ENCODE measurements around the gene NOSIP.

Gene NOSIP

DNA sequence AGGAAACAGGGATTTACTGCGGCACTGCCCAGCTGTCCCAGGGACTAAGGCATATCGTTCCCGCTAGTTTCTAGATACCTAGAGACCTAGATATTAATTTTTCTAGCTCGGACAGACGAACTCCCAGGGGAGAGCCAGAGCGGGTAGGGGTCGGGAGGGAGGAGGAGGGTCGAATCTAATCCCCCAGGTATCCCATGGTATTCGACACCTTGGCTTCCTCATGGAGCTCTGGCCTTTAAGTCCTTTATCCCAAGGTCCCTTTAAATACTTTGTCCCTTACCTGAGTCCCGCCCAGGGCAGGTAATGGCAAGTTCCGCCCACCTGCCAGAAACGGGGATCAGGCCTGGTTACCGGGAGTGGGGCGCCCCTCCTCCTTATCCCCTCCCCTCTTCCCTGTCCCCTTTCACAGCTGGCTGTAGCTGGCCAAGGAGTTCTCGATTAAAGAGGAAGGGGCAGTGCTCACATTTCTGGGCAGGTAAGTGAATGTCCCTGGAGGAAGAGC, 702 bp upstream of the NOSIP start, which contains the start of gene PRRG2:
Gene PRRG2 (plus strand): TSS at position 310 of the 502 bp plus-strand sequence. CDS start 1,904 bp downstream, outside the sequence.
- no peak for DNase-seq
- intact Hi-C loops (cut with DNase I) = no loop called here

DNA sequence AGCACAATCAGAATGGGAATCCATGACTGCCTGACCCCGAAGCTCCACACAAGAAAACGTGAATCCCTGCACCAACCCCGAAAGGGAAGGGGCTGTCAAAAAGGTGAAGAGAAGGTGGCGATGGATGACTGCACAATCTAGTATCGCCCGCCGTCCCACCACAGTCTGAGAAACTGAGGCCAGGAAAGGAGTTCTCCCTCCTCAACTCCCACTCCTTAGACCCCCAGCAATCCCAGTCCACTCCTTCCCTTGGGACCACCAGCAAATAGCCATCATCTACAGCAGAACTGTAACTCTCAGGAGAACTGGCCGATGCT, 451 bp downstream of the NOSIP start:
- DNase-seq = no peak

DNA sequence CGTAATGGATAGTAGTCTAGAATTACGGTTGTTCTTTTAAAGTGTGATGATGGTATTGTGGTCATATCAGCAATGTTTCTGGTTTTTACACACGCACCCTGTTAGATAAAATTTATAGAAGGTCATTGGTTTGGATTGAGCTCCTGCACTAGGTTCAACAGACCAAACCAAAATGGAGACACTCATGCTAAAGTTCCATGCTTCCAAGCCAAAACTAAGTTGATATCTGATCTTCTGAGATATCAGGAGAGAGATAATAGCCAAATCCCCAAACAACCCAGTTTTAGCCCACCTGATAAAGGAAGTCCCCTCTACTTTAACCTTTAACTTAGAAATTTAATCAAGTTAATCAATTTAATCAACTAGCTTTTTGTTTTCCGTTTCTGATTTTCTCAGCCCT, 1.2 kb downstream of the NOSIP start:
- intact Hi-C loops (cut with DNase I) = no loop called here
- DNase-seq = no peak

More for the DNA sequence above, 451 bp downstream of the NOSIP start:
- intact Hi-C loops (cut with DNase I) = no loop called here

DNA sequence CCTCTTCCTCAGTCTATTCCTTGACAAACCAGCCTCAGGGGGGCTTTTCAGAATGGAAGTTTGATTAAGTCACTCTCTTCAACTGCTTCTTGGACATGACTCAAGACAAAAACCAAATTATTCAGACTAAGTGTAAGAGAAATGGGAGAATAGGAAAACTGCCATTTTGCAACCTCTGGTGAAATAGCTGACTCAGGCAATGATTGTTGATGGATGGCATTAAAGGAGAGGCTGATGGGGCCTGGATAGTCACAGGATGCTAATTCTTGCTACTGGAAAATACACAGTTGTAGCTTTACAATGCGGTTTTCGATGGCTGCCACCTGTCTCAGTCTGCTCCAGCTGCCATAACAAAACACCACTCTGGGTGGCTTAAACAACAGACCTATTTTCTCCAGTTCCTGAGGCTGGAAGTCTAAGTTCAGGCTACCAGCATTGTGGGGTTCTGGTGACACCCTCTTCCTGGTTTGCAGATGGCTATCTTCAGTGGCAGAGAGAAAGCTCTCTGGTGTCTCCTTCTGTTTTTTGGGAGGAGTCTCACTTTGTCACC, 6.1 kb downstream of the NOSIP start:
- intact Hi-C loops (cut with DNase I) = no loop called here
- DNase-seq = no peak

DNA sequence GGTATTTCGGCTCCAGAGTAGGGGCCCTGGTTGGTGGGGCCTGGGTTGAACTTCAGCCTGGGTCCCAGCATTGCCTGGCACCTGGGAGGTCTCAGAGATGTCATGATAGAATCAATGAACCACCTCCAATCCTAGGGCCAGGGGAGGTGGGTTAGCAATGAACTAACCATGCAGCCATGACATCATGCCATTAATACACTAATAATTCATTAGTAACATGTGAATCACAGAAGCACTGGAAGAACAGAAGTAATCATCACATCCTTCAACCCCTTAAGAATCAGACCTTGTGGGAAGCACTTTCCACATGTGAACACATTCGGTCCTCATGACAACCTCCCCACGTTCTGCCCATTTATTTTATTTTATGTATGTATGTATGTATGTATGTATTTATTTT, 6.9 kb downstream of the NOSIP start:
- intact Hi-C loops (cut with DNase I) = no loop called here
- no peak for DNase-seq

DNA sequence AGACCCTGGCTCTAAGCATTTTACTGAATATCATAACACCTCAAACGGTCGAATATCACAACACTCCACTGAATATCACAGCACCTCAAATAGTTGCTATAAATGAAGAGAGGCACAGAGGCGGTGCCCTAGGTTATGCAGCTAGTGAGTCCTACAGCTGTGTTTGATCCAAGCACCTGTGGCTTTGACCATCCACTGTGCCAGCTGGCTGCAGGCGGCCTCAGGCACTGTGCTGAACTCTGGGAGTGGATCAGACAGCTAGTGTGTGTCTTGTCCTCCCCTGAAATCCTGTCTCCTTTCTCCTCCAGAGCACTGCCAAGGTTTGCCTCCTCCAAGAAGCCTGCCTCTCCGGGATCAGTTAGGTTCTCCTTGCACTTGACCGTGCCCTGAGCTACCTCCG, 7.3 kb downstream of the NOSIP start:
- intact Hi-C loops (cut with DNase I) = no loop called here
- no peak for DNase-seq

DNA sequence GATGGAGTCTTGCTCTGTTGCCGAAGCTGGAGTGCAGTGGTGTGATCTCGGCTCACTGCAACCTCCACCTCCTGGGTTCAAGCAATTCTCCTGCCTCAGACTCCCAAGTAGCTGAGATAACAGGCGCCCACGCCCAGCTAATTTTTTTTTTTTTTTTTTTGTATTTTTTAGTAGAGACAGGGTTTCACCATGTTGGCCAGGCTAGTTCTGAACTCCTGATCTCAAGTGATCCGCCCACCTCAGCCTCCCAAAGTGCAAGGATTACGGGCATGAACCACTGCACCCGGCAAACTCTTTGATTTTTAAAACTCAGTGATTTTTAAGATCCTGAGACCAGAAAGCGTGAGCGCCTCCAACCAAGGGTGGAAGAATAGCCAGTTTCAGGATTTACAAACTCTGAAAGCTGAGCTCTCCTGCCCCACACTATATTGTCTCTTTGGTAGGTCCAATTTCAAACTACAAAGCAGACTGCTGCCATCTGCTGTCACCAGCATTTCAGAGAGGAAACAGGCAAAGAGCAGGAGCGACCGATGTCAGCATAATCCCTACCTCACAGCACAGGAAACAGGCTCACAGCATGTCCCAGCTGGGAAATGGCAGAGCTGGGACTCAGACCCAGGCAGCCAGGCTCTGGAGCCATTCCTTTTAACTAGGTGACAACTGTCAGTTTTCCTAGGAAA, 9.2 kb downstream of the NOSIP start:
- intact Hi-C loops (cut with DNase I) = no loop called here
- peak in 1 of 42 donors; percentile 33 for DNase-seq

DNA sequence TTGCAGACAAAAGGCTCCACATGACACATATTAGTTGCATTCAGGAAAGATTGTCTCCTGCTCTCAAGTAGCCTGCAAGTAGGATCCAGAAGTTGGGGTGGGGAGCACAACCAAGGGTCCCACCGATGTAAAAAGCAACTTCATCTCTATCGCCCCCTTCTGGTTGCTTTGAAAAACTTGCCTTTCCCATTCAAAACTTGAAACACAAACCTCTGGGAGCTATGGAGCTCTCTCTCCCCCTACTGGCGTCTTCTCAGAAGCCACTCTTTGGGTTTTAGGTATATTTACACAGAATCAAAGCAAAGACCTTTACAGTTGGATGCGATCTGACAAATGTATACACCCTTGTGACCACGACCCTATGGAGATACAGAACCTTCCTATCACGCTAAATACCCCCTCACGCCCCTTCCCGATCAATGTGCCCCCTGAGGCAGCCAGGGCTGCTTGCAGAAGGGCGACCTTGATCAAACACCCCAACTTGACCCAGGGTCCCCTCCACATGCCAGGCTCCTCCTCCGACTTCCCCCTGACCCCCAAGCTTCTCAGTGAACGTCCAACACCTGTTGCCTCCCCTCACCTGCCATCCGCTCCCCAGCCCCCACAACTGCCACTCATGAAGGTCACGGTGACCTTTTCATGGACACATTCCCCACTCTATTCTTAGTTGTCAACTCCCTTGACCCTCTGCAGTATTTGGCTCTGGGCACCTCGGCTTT, 10.1 kb downstream of the NOSIP start:
- intact Hi-C loops (cut with DNase I) = no loop called here
- DNase-seq = peak in 25 of 42 donors; percentile 22 to 77 (median 61)

DNA sequence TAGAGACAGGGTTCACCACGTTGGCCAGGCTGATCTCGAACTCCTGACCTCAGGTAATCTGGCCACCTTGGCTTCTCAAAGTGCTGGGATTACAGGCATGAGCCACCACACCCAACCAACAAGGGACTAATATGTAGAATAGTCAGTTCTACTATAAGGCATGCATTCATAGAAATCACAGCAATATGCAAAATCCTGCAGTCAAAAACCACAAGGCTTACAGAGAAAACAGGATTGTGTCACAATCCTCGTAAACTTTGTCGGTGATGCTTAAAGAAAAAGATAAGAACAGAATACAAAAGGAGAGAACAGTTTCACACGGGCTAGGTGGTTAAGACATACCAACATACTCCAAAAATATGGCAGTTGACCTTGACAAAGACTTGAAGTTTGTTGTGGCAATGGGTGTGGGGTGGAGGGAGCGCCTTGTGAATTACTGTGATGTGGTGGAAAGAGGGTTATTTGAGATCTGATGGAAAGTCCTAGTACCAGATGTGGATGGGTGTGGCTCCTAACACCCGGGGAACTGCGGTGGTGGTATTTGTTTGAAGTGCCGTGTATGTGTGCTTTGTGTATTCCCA, 12.4 kb downstream of the NOSIP start:
- intact Hi-C loops (cut with DNase I) = no loop called here

DNA sequence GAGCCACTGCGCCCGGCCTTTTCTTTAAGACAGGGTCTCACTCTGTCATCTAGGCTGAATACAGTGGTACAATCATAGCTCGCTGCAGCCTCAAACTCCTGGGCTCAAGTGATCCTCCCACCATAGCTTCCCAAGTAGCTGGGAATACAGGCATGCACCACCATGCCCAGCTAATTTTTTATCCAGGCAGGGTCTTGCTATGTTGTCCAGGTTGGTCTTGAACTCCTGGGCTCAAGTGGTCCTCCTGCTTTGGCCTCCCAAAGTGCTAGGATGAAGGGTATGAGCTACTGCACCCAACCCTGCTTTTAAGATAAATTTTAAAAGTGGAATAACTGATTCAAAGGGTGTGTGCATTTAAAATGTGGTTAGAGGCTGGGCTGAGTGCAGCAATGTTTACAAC, 14.1 kb downstream of the NOSIP start:
- no peak for DNase-seq
- intact Hi-C loops (cut with DNase I) = no loop called here

More for the DNA sequence above, 12.4 kb downstream of the NOSIP start:
- no peak for DNase-seq

DNA sequence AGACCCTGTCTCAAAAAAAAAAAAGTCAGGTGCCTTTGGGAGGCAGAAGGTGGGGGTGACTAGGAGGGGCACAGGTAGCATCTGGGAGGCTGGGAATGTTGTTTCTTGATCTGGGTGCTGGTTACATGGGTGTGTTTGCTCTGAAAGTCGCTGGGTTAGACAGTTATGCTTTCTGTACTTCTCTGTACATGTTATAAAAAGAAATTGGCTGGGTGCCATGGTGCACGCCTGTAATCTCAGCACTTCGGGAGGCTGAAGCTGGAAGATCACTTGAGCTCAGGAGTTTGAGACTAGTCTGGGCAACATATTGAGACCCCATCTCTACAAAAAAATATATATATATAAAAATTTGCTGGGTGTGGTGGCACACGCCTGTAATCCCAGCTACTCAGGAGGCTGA, 15.1 kb downstream of the NOSIP start:
- intact Hi-C loops (cut with DNase I) = no loop called here

DNA sequence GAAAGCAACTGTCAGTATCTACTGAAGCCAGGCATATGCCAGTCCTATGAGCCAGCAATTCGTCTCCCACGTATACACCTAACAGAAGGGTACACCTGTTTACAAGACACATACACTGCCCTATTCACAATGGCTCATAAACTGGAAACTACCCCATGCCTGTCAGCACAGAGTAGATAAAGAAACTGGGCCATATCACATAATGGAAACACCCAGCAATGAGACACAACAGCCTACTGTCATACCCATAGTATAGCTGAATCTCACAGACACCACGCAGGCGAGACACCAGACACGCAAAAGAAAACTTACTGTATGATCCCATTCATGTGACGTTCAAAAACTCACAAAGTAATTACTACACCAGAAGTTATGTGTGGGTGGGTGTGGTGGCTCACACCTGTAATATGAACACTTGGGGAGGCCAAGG, 15.7 kb downstream of the NOSIP start:
- DNase-seq = no peak
- intact Hi-C loops (cut with DNase I) = no loop called here

More for the DNA sequence above, 15.1 kb downstream of the NOSIP start:
- peak in 1 of 42 donors; percentile 26 for DNase-seq

DNA sequence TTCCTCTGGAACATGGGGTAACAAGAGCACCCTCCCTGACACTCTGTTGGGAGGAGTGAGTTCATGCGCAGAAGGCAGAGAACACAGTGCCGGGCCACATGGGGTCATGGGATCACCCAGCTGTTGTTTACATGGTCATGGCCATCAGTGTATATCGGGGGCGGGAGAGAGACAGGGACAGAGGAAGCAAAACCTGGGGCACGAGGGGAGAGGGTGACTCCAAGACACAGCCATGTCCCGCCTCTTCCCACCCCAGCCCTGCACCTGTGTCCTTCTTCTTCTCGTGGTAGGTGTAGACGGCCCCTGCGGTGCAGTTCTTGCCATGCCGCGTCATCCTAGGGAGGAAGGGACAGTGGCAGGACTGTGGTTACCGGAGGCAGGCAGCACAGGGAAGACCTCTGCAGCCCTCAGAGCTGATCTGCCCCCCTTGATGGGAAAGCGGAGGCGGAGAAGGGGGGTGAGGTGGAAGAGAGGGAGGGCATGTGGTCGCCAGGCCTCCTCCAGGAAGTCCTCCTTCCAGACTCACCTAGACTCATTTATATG, 19.9 kb downstream of the NOSIP start:
- intact Hi-C loops (cut with DNase I) = no loop called here
- peak in 41 of 42 donors; percentile 22 to 83 (median 59) for DNase-seq

DNA sequence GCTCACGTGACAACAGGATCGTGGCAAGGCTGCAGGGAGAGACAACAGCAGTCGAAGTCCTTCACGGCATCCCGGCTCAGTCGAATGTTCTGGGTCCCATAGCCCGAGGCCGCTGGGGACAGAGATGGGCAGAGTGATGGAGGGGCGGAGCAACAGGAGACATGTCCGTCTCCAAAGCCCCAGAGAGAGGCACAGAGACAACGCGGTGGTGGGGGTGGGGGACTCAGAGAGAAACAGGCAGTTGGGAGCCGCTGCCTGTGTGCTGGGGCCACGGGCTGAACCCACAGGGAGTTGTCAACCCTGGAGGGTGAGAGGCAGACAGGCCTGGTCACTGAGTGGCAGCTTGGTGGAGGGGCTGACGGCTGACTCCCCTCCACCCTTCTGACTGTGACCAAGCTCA, 20.4 kb downstream of the NOSIP start:
- intact Hi-C loops (cut with DNase I) = no loop called here
- DNase-seq = no peak

DNA sequence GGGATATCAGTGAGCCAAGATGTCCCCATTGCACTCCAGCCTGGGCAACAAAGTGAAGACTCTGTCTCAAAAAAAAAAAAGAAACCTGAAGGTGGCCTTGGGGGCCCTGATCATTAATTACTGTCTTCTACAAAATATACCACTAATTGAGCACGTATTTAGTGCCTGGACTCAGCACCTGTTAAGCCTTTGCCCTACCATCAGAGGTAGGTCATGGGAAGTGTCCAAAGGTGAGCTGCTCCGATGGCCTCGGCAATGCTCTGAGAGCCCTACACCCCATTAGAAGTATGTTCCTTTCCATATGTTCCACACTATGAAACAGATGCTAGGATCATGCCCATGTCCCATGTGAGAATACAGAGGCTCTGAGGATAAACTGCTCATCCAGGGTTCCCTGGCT, 20.9 kb downstream of the NOSIP start:
- DNase-seq = no peak
- intact Hi-C loops (cut with DNase I) = no loop called here

DNA sequence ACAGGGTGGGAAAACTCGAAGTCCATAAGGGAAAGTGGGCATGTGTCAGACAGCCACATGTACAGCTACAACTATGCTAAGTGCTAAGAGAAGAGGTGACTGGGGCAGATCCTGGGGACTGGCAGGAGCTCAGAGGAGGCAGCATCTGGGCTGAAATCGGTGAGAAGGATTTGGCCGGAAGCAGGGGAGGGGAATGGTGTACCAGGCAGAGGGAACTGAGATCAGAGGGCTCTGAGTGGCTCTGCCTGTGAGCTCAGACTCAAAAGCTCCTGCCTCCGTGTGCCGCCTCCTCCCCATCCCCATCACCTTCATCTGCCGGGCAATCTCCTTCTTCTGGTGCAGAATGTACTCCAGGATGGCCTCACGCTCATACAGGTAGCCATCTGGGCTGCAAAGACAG, 21.8 kb downstream of the NOSIP start:
- intact Hi-C loops (cut with DNase I) = no loop called here
- DNase-seq = no peak

DNA sequence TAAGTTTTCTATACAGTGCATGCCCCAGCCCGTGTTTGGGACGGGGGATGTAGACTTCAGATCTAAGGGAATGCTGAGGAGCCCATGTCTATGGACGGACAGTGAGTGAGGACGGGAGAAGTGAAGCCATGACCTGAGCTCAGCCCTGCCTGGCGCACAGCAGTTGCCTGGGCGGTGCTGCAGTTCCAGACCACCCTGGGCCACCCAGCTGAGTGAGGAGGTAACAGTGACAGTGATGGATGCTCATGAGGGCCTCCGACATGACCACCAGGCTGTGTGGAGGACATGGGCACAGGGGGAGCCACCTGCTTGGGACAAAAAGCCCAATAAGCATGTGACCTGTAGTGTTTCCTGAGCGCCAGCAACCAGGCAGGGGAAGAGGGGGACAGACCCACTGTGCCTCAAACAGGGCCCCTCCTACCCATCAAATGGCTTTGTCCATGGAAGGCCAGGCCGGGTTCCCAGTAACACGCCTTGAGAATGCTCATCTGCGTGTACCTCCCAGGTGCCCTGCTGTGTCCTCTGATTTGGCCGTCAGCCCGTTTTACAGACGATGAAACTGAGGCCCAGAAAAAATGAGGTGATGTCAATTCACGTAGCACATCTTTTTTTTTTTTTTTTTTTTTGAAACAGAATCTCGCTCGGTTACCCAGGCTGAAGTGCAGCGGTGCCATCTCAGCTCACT, 22.6 kb downstream of the NOSIP start:
- DNase-seq = no peak
- intact Hi-C loops (cut with DNase I) = no loop called here

DNA sequence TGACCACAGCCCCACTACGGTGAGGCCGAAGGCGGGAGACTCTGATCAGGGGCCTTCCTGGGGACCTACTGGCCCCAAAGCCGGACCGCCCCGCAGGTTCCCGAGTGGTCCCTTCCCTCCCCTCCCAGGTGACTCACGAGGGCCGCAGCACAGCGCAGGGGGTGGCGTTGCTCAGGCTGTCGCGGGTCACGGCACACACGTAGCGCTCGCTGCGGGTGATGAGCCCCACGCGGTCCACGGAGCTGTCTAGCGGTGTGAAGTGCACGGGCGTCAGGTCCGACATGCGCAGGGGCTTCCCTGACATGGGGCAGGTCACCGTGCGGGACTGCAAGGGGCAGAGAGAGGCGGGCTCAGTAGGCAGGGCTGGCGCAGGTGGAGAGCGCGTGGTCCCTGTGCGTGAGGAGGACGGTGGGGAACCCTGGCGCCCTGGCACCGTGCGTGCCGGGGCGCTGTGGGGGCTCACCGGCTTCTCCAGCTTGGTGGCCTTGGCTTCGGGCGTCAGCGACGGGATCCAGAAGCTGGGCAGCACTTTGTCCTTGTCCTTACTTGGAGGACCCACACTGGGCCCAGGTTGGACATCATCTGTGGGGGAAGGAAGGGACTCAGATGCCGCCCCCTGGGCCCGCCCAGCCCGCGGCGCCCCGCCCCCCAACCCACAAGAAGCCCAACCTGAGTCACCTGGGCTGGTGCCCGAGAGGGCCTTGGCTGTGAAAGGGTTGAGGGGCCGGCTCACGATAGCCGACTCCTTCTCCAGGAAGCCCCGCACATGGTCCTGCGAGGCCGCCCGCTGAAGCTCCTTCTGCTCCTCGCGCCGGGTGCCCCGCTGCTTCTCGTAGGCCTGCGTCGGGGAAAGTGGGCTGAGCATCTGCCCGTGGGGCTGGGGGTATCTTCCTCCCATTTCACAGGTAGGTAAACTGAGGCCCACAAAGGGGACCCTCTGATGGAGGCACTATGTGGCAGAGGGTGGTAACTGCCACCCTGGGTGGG, 23.7 kb downstream of the NOSIP start:
- no peak for DNase-seq

More for the DNA sequence above, 23.7 kb downstream of the NOSIP start:
- intact Hi-C loops (cut with DNase I) = no loop called here
